ENCODE measurements around the gene CNTNAP5.

DNA sequence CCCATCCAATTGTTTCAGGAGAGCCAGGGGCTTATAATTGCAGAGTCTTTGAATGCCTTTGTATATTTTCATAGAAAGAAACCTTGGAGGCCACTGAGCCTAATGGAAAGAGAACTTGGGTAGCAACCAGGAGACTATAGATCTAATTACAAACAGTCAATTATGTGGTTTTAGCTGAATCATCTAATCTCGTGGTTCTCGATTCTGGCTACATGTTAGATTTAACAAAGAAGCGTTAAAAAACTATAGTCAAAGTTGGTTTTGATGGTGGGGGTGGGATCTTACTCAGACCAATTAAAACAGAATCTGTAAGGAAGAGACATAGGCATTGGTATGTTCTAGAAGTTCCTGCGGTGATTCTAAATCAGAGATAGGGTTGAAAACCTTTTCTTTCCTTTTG is 344.1 kb downstream of the CNTNAP5 start:
- TF ChIP-seq CTCF (IDR thresholded peaks at IDR 0.05; ENCODE audit: low read depth, low read length) (no peak), EZH2phosphoT487 (IDR thresholded peaks at IDR 0.05; ENCODE audit: low read depth) (no peak)
